PFSK-1 (cell line): ENCODE data around the gene ACTG2.

Experiments used
- FOXP2 ChIP-seq: optimal IDR thresholded peaks from 2 replicates; pipeline ENCODE3; 2011; ENCODE audit warnings: borderline replicate concordance, control low read depth, inconsistent platforms; ENCODE audit not compliant: insufficient read depth; ENCODE audit errors: extremely low read length, extremely low read depth
- POLR2AphosphoS5 ChIP-seq: IDR thresholded peaks from 2 replicates; pipeline ENCODE4 v1.6.1; 2012; ENCODE audit warnings: low read depth, mild to moderate bottlenecking, control low read depth, low read length, moderate library complexity
- REST ChIP-seq, 2 experiments: IDR thresholded peaks; 2 replicates each; pipeline versions ENCODE4 v1.6.1 to v1.8.0; 2011 to 2012; ENCODE audit warnings: low read depth in 2 of 2, low read length in 2 of 2, control low read depth in 1 of 2, inconsistent platforms in 1 of 2, mild to moderate bottlenecking in 1 of 2, moderate library complexity in 1 of 2; ENCODE audit not compliant: insufficient read depth in 1 of 2
- SIN3A ChIP-seq: IDR thresholded peaks from 2 replicates; pipeline ENCODE4 v1.6.1; 2012; ENCODE audit warnings: mild to moderate bottlenecking, low read length, moderate library complexity, borderline replicate concordance; ENCODE audit not compliant: insufficient read depth
- TAF1 ChIP-seq: IDR thresholded peaks from 2 replicates; pipeline ENCODE4 v1.6.1; 2012; ENCODE audit warnings: low read length, control low read depth, borderline replicate concordance; ENCODE audit not compliant: insufficient read depth

ACTG2 gene

GRCh38 chr2:73852020-73852419 is 40.8 kb upstream of the ACTG2 start:
- TF ChIP-seq TAF1: no peak
- TF ChIP-seq SIN3A: no peak
- no peak for TF ChIP-seq POLR2AphosphoS5
- no peak for TF ChIP-seq REST (IDR thresholded peaks at IDR 0.05; ENCODE audit: insufficient read depth in 1 of 2, low read depth in 2 of 2, low read length in 2 of 2)
- TF ChIP-seq FOXP2: no peak

- TF ChIP-seq TAF1: no peak
- no peak for TF ChIP-seq REST (IDR thresholded peaks at IDR 0.05; ENCODE audit: insufficient read depth in 1 of 2, low read depth in 2 of 2, low read length in 2 of 2)
- no peak for TF ChIP-seq POLR2AphosphoS5
- TF ChIP-seq FOXP2: no peak
Observed at GRCh38 chr2:73855526-73855925, 37.3 kb upstream of the ACTG2 start.

- TF ChIP-seq SIN3A: no peak
- no peak for TF ChIP-seq REST (IDR thresholded peaks at IDR 0.05; ENCODE audit: insufficient read depth in 1 of 2, low read depth in 2 of 2, low read length in 2 of 2)
- no peak for TF ChIP-seq FOXP2
- TF ChIP-seq TAF1: no peak
- no peak for TF ChIP-seq POLR2AphosphoS5
Observed at GRCh38 chr2:73856214-73856613, 36.6 kb upstream of the ACTG2 start.

GRCh38 chr2:73859721-73860586 is 32.9 kb upstream of the ACTG2 start:
- TF ChIP-seq REST (IDR thresholded peaks at IDR 0.05; ENCODE audit: insufficient read depth in 1 of 2, low read depth in 2 of 2, low read length in 2 of 2) (no peak), TAF1 (no peak)

GRCh38 chr2:73862987-73863386 is 29.8 kb upstream of the ACTG2 start:
- no peak for TF ChIP-seq TAF1
- no peak for TF ChIP-seq FOXP2
- TF ChIP-seq POLR2AphosphoS5: no peak
- TF ChIP-seq REST (IDR thresholded peaks at IDR 0.05; ENCODE audit: insufficient read depth in 1 of 2, low read depth in 2 of 2, low read length in 2 of 2): no peak
- no peak for TF ChIP-seq SIN3A
